RWPE1 (cell line): ENCODE results near the gene S1PR3.

ENCODE experiments used
- CTCF ChIA-PET: fragments of 350-600 bp; sonication (Branson Sonifier 250); formaldehyde crosslinking; extraction: SDS; loops from one replicate; lab custom pipeline; 2021; lab: Yijun Ruan, JAX
- POLR2A ChIA-PET: fragments of 400-600 bp; formaldehyde crosslinking; extraction: SDS; loops from one replicate; lab custom pipeline; 2020; ENCODE audit warnings: antibody characterized with exemption; ENCODE audit not compliant: low non-redundant PET; lab: Yijun Ruan, JAX
- DNase-seq: peaks from one replicate; pipeline ENCODE4 v3.0.0; 2012; ENCODE audit warnings: low spot score
- H3K27ac ChIP-seq: fragments of 450-650 bp; 2 replicates; pipeline ENCODE4 v1.5.1; 2017
- CTCF ChIP-seq: fragments of 450-650 bp; conservative IDR thresholded peaks from 2 replicates; pipeline ENCODE4 v1.5.1; 2017; ENCODE audit warnings: low read depth, mild to moderate bottlenecking

S1PR3 gene

GRCh38 chr9:88987661-88988060 is 3.6 kb upstream of the S1PR3 start:
- CTCF ChIA-PET = interaction anchor here (0.6 to 1.6 kb wide), 3 partner anchors 13 to 585 kb away, joined by 4 to 6 read pairs (median 4); no protein-coding TSS in a partner anchor
- POLR2A ChIA-PET = no interaction called here
- no peak overlapping the region for H3K27ac ChIP-seq
- DNase-seq = no peak
- no peak for TF ChIP-seq CTCF

GRCh38 chr9:88988796-88989641 is 2.2 kb upstream of the S1PR3 start:
- DNase-seq = peak; percentile 26
- ChIA-PET CTCF (interaction anchor here (0.6 to 0.9 kb wide), 3 partner anchors 12 to 396 kb away, joined by 3 to 5 read pairs (median 3); no protein-coding TSS in a partner anchor), POLR2A (interaction anchor here (0.7 kb wide), 1 partner anchor 404 kb away, joined by 3 read pairs; no protein-coding TSS in a partner anchor)
- no peak for TF ChIP-seq CTCF
- no peak overlapping the region for H3K27ac ChIP-seq

- no peak for TF ChIP-seq CTCF
- ChIA-PET POLR2A (no interaction called here), CTCF (interaction anchor here (0.5 kb wide), 1 partner anchor 280 kb away, joined by 3 read pairs; no protein-coding TSS in a partner anchor)
- no peak overlapping the region for H3K27ac ChIP-seq
- DNase-seq = no peak
Observed at GRCh38 chr9:88990041-88990728, 1.1 kb upstream of the S1PR3 start.

GRCh38 chr9:88990729-88991065 is 571 bp upstream of the S1PR3 start:
- ChIA-PET POLR2A (no interaction called here), CTCF (no interaction called here)
- no peak for DNase-seq
- no peak for TF ChIP-seq CTCF
- H3K27ac ChIP-seq = no peak overlapping the region

GRCh38 chr9:88992556-88992955 is 1.3 kb downstream of the S1PR3 start:
- no peak for DNase-seq
- CTCF ChIA-PET = interaction anchor here (0.6 to 0.7 kb wide), 2 partner anchors 275 to 368 kb away, joined by 3 read pairs; no protein-coding TSS in a partner anchor
- POLR2A ChIA-PET = no interaction called here
- no peak overlapping the region for H3K27ac ChIP-seq
- no peak for TF ChIP-seq CTCF

GRCh38 chr9:88993327-88993726 is 2.1 kb downstream of the S1PR3 start:
- no peak for TF ChIP-seq CTCF
- H3K27ac ChIP-seq = no peak overlapping the region
- ChIA-PET POLR2A (no interaction called here), CTCF (interaction anchor here (0.7 kb wide), 1 partner anchor 395 kb away, joined by 5 read pairs; no protein-coding TSS in a partner anchor)
- no peak for DNase-seq
